Activated T-cell treated with anti-CD3 and anti-CD28 coated beads for 24 hours (primary cell): ENCODE measurements around the gene CEP57L1.
"Not testable (repeated sequence)": the region's sequence is repeated elsewhere in the genome, so short reads cannot be mapped to it uniquely, and the experiment has no call there.

Source experiments
- DNase-seq: peaks from one replicate; pipeline ENCODE4 v3.0.0-alpha.2; 2020; ENCODE audit warnings: low read depth

CEP57L1 gene

GRCh38 chr6:109073344-109074132 lies 21.8 kb upstream of the CEP57L1 start:
- DNase-seq = peak; percentile 40

GRCh38 chr6:109074133-109074415 lies 21.2 kb upstream of the CEP57L1 start:
- DNase-seq = no peak

DNA sequence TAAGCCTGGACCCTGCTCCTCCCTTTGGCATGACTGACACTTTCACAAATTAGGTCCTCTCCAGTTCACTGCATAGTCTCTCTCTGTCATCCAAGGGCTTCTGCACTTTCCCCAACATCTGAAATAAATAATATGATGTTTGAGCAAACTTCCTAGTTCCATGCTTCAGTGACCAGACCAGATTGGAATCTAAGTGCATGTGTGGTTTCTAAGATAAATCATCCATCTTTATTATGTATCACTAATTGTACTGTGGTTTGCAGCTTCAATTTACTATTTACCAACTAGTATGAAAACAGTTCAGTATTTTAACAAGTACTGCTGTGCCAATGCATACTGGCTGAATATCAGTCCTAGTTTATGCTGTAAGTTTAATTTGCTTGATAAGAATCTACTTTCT lies 19.4 kb upstream of the CEP57L1 start:
- DNase-seq = no peak

DNA sequence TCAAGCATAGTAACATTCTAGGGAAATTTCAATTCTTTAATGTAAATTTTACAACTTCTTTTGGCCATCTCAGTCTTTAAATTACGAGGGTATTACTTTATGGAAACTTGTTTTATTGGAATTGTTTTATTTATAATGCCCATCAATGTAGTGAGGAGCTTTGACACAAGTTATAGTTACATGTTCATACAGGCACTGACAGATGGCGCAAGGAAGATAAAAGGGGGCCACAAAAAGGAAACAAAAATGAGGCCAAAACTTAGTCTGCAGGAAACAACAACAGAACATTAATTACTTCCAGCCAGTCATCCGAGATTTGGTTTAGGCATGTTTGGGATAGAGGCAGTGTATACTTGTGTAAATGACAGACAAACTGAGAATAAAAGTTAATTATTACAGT lies 18.9 kb upstream of the CEP57L1 start:
- DNase-seq = no peak

DNA sequence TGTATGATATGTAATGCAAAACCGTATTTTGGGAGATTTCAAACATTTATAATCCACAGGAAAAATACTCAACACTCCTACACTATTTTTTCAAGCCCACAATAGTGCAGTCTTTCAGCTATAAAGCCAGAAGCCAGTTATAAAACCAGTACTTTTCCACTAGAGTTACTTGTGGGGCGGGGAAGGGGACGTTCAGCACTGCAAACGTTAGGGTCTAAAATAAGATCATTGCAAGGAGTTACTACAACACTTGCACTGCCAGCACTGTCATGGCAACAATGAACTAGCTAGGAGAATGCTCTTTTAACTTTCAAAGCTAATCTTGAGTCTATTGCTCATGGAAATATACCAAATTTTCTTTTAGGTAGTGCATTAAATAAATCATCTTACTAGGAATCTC lies 15.3 kb upstream of the CEP57L1 start:
- DNase-seq = no peak

DNA sequence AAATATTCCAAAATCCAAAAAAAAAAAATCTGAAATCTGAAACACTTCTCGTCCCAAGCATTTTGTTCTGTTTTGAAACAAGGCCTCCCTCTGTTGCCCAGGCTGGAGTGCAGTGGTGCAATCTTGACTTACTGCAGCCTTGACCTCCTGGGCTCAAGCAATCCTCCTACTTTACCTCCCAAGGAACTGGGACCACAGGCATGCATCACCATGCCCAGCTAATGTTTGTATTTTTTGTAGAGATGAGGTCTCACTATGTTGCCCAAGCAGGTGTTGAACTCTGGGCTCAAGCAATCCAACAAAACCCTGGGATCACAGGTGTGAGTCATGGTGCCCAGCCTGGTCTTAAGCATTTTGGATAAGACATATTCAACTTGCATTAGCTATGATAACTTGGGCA lies 14.3 kb upstream of the CEP57L1 start:
- no peak for DNase-seq

GRCh38 chr6:109081516-109082187 lies 13.7 kb upstream of the CEP57L1 start:
- no peak for DNase-seq

DNA sequence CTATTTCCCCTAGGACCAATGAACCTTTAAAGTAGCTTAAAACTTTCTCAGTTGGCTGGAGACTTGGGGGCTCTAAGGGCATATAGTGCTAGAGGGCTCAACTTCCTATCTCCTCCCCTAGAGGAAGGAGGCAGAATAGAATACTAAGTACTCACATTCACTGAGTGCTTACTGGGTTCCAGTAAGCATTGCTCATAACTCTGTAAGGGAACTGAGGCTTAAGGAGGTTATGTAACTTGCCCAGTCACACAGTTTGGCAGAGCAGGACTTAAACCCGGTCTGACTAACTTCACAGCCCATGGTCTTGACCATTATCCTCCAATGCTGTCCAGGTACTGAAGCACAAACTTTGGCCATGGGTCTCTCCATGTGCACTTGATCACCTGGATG lies 13.1 kb upstream of the CEP57L1 start:
- no peak for DNase-seq

GRCh38 chr6:109083657-109084056 lies 11.7 kb upstream of the CEP57L1 start:
- no peak for DNase-seq

- not testable (repeated sequence) for DNase-seq
Measured at GRCh38 chr6:109084146-109084545, 11.2 kb upstream of the CEP57L1 start.

GRCh38 chr6:109087661-109088264 lies 7.5 kb upstream of the CEP57L1 start:
- DNase-seq = no peak

GRCh38 chr6:109088995-109089394 lies 6.3 kb upstream of the CEP57L1 start:
- no peak for DNase-seq

DNA sequence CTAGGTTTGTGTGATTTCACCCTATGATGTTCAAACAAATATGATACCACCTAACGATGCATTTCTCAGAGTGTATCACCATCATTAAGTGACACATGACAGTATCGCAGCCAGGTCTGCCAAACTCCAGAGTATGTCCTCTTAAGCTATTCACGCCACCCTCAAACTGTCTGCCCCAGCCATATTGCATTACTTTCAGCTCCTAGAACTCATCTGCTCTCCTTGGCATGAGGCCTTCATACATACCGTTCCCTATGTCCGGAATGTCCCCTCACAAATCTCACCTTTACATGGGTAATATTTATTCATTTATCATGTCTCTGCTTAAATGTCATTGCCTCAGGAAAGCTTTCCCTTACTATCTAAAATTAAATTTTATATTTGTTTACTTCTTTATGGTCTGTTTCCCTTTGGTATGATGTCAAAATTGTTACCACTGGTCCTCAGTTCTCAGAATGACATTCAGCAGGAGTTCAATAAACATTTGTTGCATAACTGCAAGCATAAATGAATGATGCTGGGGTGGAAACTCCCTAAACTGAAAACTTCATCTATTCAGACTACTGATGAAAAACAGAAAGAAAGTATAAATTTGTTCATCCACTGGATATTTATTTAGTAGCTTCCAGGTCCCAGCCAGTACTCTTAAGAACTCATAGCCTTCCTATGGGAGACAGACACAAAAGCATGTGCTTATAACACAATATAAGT lies 3.8 kb upstream of the CEP57L1 start:
- DNase-seq = no peak

DNA sequence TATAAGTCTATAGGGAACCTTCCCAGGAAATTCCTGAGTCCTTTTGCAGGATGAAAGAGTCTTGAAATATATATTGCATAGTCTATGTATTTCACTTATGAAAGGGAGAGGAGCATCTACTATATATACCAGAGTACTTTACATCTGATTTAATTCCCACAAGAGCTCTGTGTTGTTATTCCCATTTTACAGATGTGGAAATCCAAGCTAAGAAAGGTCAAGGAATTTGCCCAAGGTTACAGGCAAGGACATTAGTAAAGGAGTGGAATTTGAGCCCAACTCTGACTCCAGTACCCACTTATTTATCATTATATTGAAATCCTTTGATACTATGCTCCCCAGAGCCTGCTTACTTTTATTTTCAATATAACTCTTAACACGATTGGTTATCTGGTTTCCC lies 3.2 kb upstream of the CEP57L1 start:
- no peak for DNase-seq

GRCh38 chr6:109093732-109094415 lies 1.4 kb upstream of the CEP57L1 start:
- DNase-seq = no peak

DNA sequence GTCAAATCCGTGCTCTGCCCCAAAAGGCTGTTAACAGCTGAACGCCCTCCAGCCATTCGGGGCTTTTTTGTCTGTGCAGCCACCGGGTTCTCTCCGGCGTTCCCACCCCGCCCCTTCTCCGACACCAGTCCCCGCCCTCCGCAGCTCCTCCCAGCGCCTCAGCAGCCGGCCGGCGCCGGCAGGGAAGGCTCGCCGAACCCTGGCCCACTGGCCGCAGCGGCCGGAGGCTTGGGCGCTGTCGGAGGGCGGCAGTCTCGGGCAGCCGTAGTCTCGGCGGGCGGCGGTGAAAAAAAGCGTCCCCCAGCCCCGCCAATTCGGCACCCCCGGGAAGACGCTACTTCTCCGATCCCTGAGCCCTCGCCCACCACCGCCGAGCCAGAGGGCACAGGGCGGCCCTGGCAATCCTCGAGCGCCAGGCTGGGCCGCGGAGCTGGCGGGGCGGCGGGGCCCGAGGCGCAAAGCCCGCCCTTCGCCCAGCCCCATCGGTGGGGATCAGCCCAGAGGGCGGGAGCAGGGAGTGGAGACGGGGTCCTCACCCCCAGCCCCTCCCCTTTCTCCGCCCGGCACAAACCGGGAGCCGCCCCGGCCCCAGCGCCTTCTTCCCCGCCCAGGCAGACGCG lies 781 bp upstream of the CEP57L1 start, which contains the start of gene SESN1:
TSS of gene SESN1 (minus strand) at position 431 of the 620 bp plus-strand sequence. CDS start 773 bp downstream, outside the sequence.
- DNase-seq = peak; percentile 94

DNA sequence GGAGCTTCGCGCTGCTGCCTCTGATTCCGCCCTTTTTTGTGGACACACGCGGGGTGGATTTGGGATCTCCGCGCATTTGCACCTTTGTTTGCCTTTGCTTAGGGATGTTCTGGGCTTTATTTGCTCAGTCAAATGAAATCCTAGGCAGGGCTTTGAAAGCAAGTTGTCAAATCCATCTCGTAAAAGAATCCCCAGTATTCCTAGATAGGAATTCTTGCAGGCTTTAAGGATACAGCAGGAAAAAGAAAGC lies 453 bp downstream of the CEP57L1 start:
- DNase-seq = no peak

GRCh38 chr6:109096208-109096607 lies 901 bp downstream of the CEP57L1 start:
- no peak for DNase-seq

GRCh38 chr6:109097661-109098060 lies 2.4 kb downstream of the CEP57L1 start:
- no peak for DNase-seq

DNA sequence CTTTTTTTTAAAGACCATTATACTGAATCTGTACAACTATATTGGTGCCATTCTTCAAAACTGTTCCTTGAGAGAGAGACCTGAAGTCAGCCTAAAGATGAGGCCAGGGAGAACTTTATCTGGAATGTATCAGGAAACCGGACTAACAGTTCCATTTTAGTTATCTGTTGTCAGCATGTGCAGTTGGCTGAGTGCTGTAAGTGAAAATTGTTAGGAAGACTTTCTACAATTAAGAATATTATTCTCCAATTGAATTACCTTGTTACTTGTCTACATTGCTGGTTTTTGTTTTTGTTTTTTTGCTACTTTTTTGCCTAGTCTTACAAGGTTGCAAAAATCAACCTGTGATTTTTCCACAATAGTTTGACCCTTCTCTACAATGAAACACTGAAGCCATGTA lies 7.5 kb downstream of the CEP57L1 start:
- DNase-seq = no peak

DNA sequence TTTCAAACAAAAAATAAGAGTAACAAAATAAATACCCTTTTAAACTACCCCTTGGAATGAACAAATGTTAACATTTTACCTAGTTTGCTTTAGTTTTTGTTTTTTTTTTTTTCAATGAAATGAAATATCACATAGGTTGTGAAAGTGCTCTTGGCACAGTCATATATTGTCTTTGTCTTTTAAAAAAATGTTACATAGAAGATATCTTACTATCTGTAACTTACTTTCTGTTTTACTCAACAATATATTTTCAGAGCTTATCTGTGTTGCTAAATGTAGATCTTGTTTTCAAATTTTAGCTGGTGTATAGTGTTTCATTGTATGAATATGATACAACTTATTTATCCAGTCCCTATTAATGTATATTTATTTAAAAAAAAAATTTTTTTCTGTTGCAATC lies 8.6 kb downstream of the CEP57L1 start:
- no peak for DNase-seq

- no peak for DNase-seq
Measured at GRCh38 chr6:109104512-109104911, 9.2 kb downstream of the CEP57L1 start.
